Measurements from ENCODE around the gene BCAS4. TPM values are rescaled to one million over a fixed set of nuclear protein-coding genes. Genes with fewer than 3 reads are reported as not detected.

BCAS4 gene
- total RNA-seq, 2 experiments from 2014 or later: 11.0 to 11.6 TPM

GRCh38 chr20:50898475-50898874, 103.6 kb downstream of the BCAS4 start:
- Mint-ChIP-seq H3K36me3 (peaks cover 42% of the 10 kb centered on the region), H3K27ac (peak overlapping the region; percentile 28), H3K27me3 (no peaks in the 10 kb centered on the region), H3K9me3 (no peaks in the 10 kb centered on the region), H3K4me3 (no peak overlapping the region), H3K4me1 (ENCODE audit: low read depth) (peaks cover 13% of the 10 kb centered on the region)
- ChIA-PET CTCF (no interaction called here), POLR2A (no interaction called here)
- intact Hi-C loops (cut with micrococcal nuclease): no loop called here
- no peak for DNase-seq

GRCh38 chr20:50900261-50900660, 105.4 kb downstream of the BCAS4 start:
- H3K27me3 Mint-ChIP-seq: no peaks in the 10 kb centered on the region
- POLR2A ChIA-PET: interaction anchor here (0.9 kb wide), 1 partner anchor 58 kb away, joined by 3 read pairs; no protein-coding TSS in a partner anchor
- H3K27ac Mint-ChIP-seq: no peak overlapping the region
- no peak for DNase-seq
- peaks cover 36% of the 10 kb centered on the region for H3K36me3 Mint-ChIP-seq
- CTCF ChIA-PET: interaction anchor here (0.6 to 1.9 kb wide), 4 partner anchors 11 to 29 kb away, joined by 3 to 5 read pairs (median 4); no protein-coding TSS in a partner anchor
- H3K9me3 Mint-ChIP-seq: no peaks in the 10 kb centered on the region
- H3K4me3 Mint-ChIP-seq: no peak overlapping the region
- peaks cover 16% of the 10 kb centered on the region for H3K4me1 Mint-ChIP-seq (ENCODE audit: low read depth)
- intact Hi-C loops (cut with micrococcal nuclease): no loop called here

GRCh38 chr20:50901301-50901700, 106.4 kb downstream of the BCAS4 start:
- Mint-ChIP-seq H3K9me3 (no peaks in the 10 kb centered on the region), H3K4me1 (ENCODE audit: low read depth) (peaks cover 23% of the 10 kb centered on the region), H3K36me3 (peaks cover 36% of the 10 kb centered on the region), H3K27ac (no peak overlapping the region), H3K27me3 (no peaks in the 10 kb centered on the region), H3K4me3 (no peak overlapping the region)
- ChIA-PET CTCF (interaction anchor here (0.5 kb wide), 1 partner anchor 12 kb away, joined by 4 read pairs; no protein-coding TSS in a partner anchor), POLR2A (interaction anchor here (0.9 kb wide), 1 partner anchor 57 kb away, joined by 3 read pairs; no protein-coding TSS in a partner anchor)
- DNase-seq: no peak
- intact Hi-C loops (cut with micrococcal nuclease): no loop called here

GRCh38 chr20:50903353-50904051, 108.6 kb downstream of the BCAS4 start:
- intact Hi-C loops (cut with micrococcal nuclease): no loop called here
- Mint-ChIP-seq H3K27ac (peak overlapping the region; percentile 54), H3K4me1 (ENCODE audit: low read depth) (peaks cover 36% of the 10 kb centered on the region), H3K36me3 (peaks cover 28% of the 10 kb centered on the region), H3K27me3 (no peaks in the 10 kb centered on the region), H3K4me3 (no peak overlapping the region), H3K9me3 (no peaks in the 10 kb centered on the region)
- ChIA-PET POLR2A (interaction anchor here (1.0 kb wide), 1 partner anchor 9 kb away, joined by 3 read pairs; no protein-coding TSS in a partner anchor), CTCF (interaction anchor here (0.7 to 2.0 kb wide), 2 partner anchors 13 to 26 kb away, joined by 3 to 6 read pairs; no protein-coding TSS in a partner anchor)
- DNase-seq: no peak

- no peaks in the 10 kb centered on the region for H3K9me3 Mint-ChIP-seq
- no peaks in the 10 kb centered on the region for H3K27me3 Mint-ChIP-seq
- peak overlapping the region; percentile 54 for H3K27ac Mint-ChIP-seq
- no peak overlapping the region for H3K4me3 Mint-ChIP-seq
- intact Hi-C loops (cut with micrococcal nuclease): no loop called here
- H3K36me3 Mint-ChIP-seq: peaks cover 28% of the 10 kb centered on the region
- ChIA-PET POLR2A (no interaction called here), CTCF (interaction anchor here (2.0 kb wide), 1 partner anchor 25 kb away, joined by 6 read pairs; no protein-coding TSS in a partner anchor)
- no peak for DNase-seq
- peaks cover 37% of the 10 kb centered on the region for H3K4me1 Mint-ChIP-seq (ENCODE audit: low read depth)
Observed at GRCh38 chr20:50904067-50904570, 109.3 kb downstream of the BCAS4 start.

- Mint-ChIP-seq H3K27ac (no peak overlapping the region), H3K4me1 (ENCODE audit: low read depth) (peaks cover 70% of the 10 kb centered on the region), H3K9me3 (no peaks in the 10 kb centered on the region), H3K4me3 (no peak overlapping the region), H3K27me3 (no peaks in the 10 kb centered on the region), H3K36me3 (peaks cover 17% of the 10 kb centered on the region)
- CTCF ChIA-PET: interaction anchor here (1.1 to 1.5 kb wide), 3 partner anchors 20 to 161 kb away, joined by 3 to 4 read pairs (median 4); no protein-coding TSS in a partner anchor
- POLR2A ChIA-PET: interaction anchor here (0.9 kb wide), 1 partner anchor 22 kb away, joined by 3 read pairs; the partner anchor contains the start of gene ADNP
- no peak for DNase-seq
- intact Hi-C loops (cut with micrococcal nuclease): no loop called here
Observed at GRCh38 chr20:50909413-50909812, 114.6 kb downstream of the BCAS4 start.

- ChIA-PET CTCF (interaction anchor here (1.2 to 3.1 kb wide), 6 partner anchors 10 to 163 kb away, joined by 3 to 36 read pairs (median 3); partner anchors contain the start of gene ADNP), POLR2A (interaction anchor here (1.1 to 2.0 kb wide), 3 partner anchors 14 to 47 kb away, joined by 3 to 9 read pairs (median 3); partner anchors contain the start of genes ADNP and DPM1)
- H3K27ac Mint-ChIP-seq: peak overlapping the region; percentile 72
- peaks cover 74% of the 10 kb centered on the region for H3K4me1 Mint-ChIP-seq (ENCODE audit: low read depth)
- no peaks in the 10 kb centered on the region for H3K27me3 Mint-ChIP-seq
- intact Hi-C loops (cut with micrococcal nuclease): no loop called here
- DNase-seq: no peak
- peaks cover 17% of the 10 kb centered on the region for H3K36me3 Mint-ChIP-seq
- no peak overlapping the region for H3K4me3 Mint-ChIP-seq
- no peaks in the 10 kb centered on the region for H3K9me3 Mint-ChIP-seq
Observed at GRCh38 chr20:50911030-50911429, 116.2 kb downstream of the BCAS4 start.

- DNase-seq: no peak
- intact Hi-C loops (cut with micrococcal nuclease): no loop called here
- Mint-ChIP-seq H3K36me3 (peaks cover 19% of the 10 kb centered on the region), H3K4me1 (ENCODE audit: low read depth) (peaks cover 73% of the 10 kb centered on the region), H3K9me3 (no peaks in the 10 kb centered on the region), H3K4me3 (no peak overlapping the region), H3K27me3 (no peaks in the 10 kb centered on the region), H3K27ac (peak overlapping the region; percentile 72)
- ChIA-PET POLR2A (interaction anchor here (1.0 to 2.0 kb wide), 5 partner anchors 9 to 46 kb away, joined by 3 to 10 read pairs (median 3); partner anchors contain the start of genes ADNP and DPM1), CTCF (interaction anchor here (0.8 to 3.1 kb wide), 5 partner anchors 11 to 162 kb away, joined by 3 to 36 read pairs (median 3); partner anchors contain the start of genes ADNP and BCAS4)
Observed at GRCh38 chr20:50911716-50912115, 116.9 kb downstream of the BCAS4 start.

GRCh38 chr20:50913690-50914375, 119.0 kb downstream of the BCAS4 start:
- Mint-ChIP-seq H3K9me3 (no peaks in the 10 kb centered on the region), H3K4me3 (no peak overlapping the region), H3K27ac (peak overlapping the region; percentile 64), H3K27me3 (no peaks in the 10 kb centered on the region), H3K36me3 (peaks cover 20% of the 10 kb centered on the region), H3K4me1 (ENCODE audit: low read depth) (peaks cover 83% of the 10 kb centered on the region)
- intact Hi-C loops (cut with micrococcal nuclease): loop anchor here (1.0 to 2.0 kb wide), 3 partner anchors 15 to 96 kb away; no protein-coding TSS in a partner anchor
- DNase-seq: peak; percentile 55
- ChIA-PET CTCF (interaction anchor here (1.2 to 3.4 kb wide), 4 partner anchors 15 to 123 kb away, joined by 4 to 32 read pairs (median 8); partner anchors contain the start of genes ADNP and BCAS4), POLR2A (no interaction called here)

- ChIA-PET CTCF (interaction anchor here (1.8 to 3.4 kb wide), 3 partner anchors 13 to 121 kb away, joined by 5 to 32 read pairs (median 11); partner anchors contain the start of genes ADNP and BCAS4), POLR2A (interaction anchor here (0.7 kb wide), 1 partner anchor 71 kb away, joined by 3 read pairs; no protein-coding TSS in a partner anchor)
- H3K9me3 Mint-ChIP-seq: no peaks in the 10 kb centered on the region
- H3K4me1 Mint-ChIP-seq (ENCODE audit: low read depth): peaks cover 83% of the 10 kb centered on the region
- H3K27ac Mint-ChIP-seq: no peak overlapping the region
- H3K27me3 Mint-ChIP-seq: no peaks in the 10 kb centered on the region
- peaks cover 24% of the 10 kb centered on the region for H3K36me3 Mint-ChIP-seq
- intact Hi-C loops (cut with micrococcal nuclease): loop anchor here (2.0 kb wide), 1 partner anchor 13 kb away; no protein-coding TSS in a partner anchor
- no peak overlapping the region for H3K4me3 Mint-ChIP-seq
- DNase-seq: no peak
Observed at GRCh38 chr20:50915424-50915823, 120.6 kb downstream of the BCAS4 start.

- Mint-ChIP-seq H3K27ac (peak overlapping the region; percentile 11), H3K4me1 (ENCODE audit: low read depth) (peaks cover 84% of the 10 kb centered on the region), H3K36me3 (peaks cover 22% of the 10 kb centered on the region), H3K4me3 (no peak overlapping the region), H3K27me3 (no peaks in the 10 kb centered on the region), H3K9me3 (no peaks in the 10 kb centered on the region)
- CTCF ChIA-PET: interaction anchor here (0.5 to 3.4 kb wide), 4 partner anchors 12 to 98 kb away, joined by 3 to 32 read pairs (median 4); partner anchors contain the start of gene ADNP
- DNase-seq: no peak
- POLR2A ChIA-PET: interaction anchor here (0.7 to 1.2 kb wide), 2 partner anchors 13 to 15 kb away, joined by 3 to 4 read pairs; partner anchors contain the start of gene ADNP
- intact Hi-C loops (cut with micrococcal nuclease): no loop called here
Observed at GRCh38 chr20:50916257-50916656, 121.4 kb downstream of the BCAS4 start.
